Gastroesophageal sphincter (tissue), 4 donors: ENCODE measurements around the gene MAP3K20. TPM values are rescaled to one million over a fixed set of nuclear protein-coding genes. Genes with fewer than 3 reads are reported as not detected.

Experiments used
- ATAC-seq: fragments of 150-250 bp; one replicate; pipeline ENCODE4 v1.9.1; 2016; ENCODE audit warnings: mild to moderate bottlenecking, moderate library complexity
- H3K27ac ChIP-seq, 4 donors: fragments of 200-600 bp; sonication (generic) in 3 of 4; 1 replicate in 3 of 4; 2 replicates in 1 of 4; pipeline ENCODE4 v1.5.1; 2016 to 2019
- H3K27me3 ChIP-seq: fragments of 200-600 bp; sonication (generic); one replicate; pipeline ENCODE4 v1.5.1; 2019
- H3K36me3 ChIP-seq, 2 donors: fragments of 200-600 bp; sonication (generic); one replicate each; pipeline ENCODE4 v1.5.1; 2019; ENCODE audit warnings: control low read depth in 1 of 2
- H3K4me1 ChIP-seq, 3 donors: fragments of 200-600 bp; sonication (generic); 1 replicate in 2 of 3; 2 replicates in 1 of 3; pipeline ENCODE4 v1.5.1; 2016 to 2019; ENCODE audit warnings: control low read depth in 2 of 3
- H3K4me3 ChIP-seq, 2 donors: fragments of 200-600 bp; sonication (generic); one replicate each; pipeline ENCODE4 v1.5.1; 2019; ENCODE audit warnings: mild to moderate bottlenecking in 1 of 2, moderate library complexity in 1 of 2
- H3K9me3 ChIP-seq, 3 donors: fragments of 200-600 bp; sonication (generic); one replicate each; pipeline ENCODE4 v1.5.1; 2017 to 2019; ENCODE audit warnings: control low read depth in 2 of 3
- CTCF ChIP-seq, 4 experiments: fragments of 200-600 bp in 2 of 4; fragments of 450-650 bp in 2 of 4; sonication (generic) in 1 of 4; IDR thresholded peaks; one replicate each; pipeline ENCODE4 v1.5.1; 2017 to 2019; ENCODE audit warnings: antibody characterized with exemption in 4 of 4, mild to moderate bottlenecking in 2 of 4, moderate library complexity in 2 of 4
- EP300 ChIP-seq: sonication (generic); formaldehyde crosslinking; IDR thresholded peaks from one replicate; pipeline ENCODE4 v1.6.1; 2017; ENCODE audit warnings: antibody characterized with exemption, mild to moderate bottlenecking
- POLR2A ChIP-seq, 2 donors: fragments of 450-650 bp; IDR thresholded peaks; one replicate each; pipeline ENCODE4 v1.6.1; 2017; ENCODE audit warnings: antibody characterized with exemption in 2 of 2, mild to moderate bottlenecking in 2 of 2, moderate library complexity in 1 of 2
- POLR2AphosphoS5 ChIP-seq: sonication (generic); formaldehyde crosslinking; IDR thresholded peaks from one replicate; pipeline ENCODE4 v1.6.1; 2017; ENCODE audit warnings: antibody characterized with exemption
- WGBS, 2 donors: methylation state at CpG; one replicate each; pipeline ENCODE4 v1.1.5; 2018; ENCODE audit warnings: low coverage in 1 of 2; 5-methylcytosine and 5-hydroxymethylcytosine counted together
- total RNA-seq, 4 donors: library from RNA; depleted of rRNA; stranded (reverse); fragments of >200 nt; gene quantifications; one replicate each; pipeline ENCODE4 v1.1.0, GENCODE V29; 2016

Gene MAP3K20
- total RNA-seq, 4 donors from 2014 or later: 318 to 496 (median 327) TPM

- no peak overlapping the region for H3K4me3 ChIP-seq
- no peak for ATAC-seq
- H3K36me3 ChIP-seq: no peaks in the 10 kb centered on the region
- 87 to 89% methylated on average over 7 to 9 of the region's 10 CpGs for WGBS, 2 donors
- H3K27me3 ChIP-seq: no peaks in the 10 kb centered on the region
- no peaks in the 10 kb centered on the region for H3K9me3 ChIP-seq
- peaks cover 0 to 35% (median 6%) of the 10 kb centered on the region in 3 donors for H3K4me1 ChIP-seq
- TF ChIP-seq POLR2A (IDR thresholded peaks at IDR 0.05) (no peak), EP300 (no peak), POLR2AphosphoS5 (no peak), CTCF (IDR thresholded peaks at IDR 0.05) (no peak)
- H3K27ac ChIP-seq: peak overlapping the region in 1 of 4 donors; percentile 24
Measured at GRCh38 chr2:173044686-173045085, 31.0 kb upstream of the MAP3K20 start.

- peaks cover 0 to 40% (median 8%) of the 10 kb centered on the region in 3 donors for H3K4me1 ChIP-seq
- no peaks in the 10 kb centered on the region for H3K36me3 ChIP-seq
- no peak overlapping the region for H3K4me3 ChIP-seq
- WGBS, 2 donors: 39 to 40% methylated on average over 2 of the region's 2 CpGs
- H3K9me3 ChIP-seq: no peaks in the 10 kb centered on the region
- H3K27ac ChIP-seq: peak overlapping the region in 1 of 4 donors; percentile 24
- H3K27me3 ChIP-seq: no peaks in the 10 kb centered on the region
- ATAC-seq: no peak
- no peak for TF ChIP-seq POLR2A (IDR thresholded peaks at IDR 0.05)
- no peak for TF ChIP-seq POLR2AphosphoS5
- TF ChIP-seq EP300: no peak
- TF ChIP-seq CTCF (IDR thresholded peaks at IDR 0.05): no peak
Measured at GRCh38 chr2:173045181-173045580, 30.5 kb upstream of the MAP3K20 start.

- Histone ChIP-seq H3K4me3 (no peak overlapping the region), H3K9me3 (no peaks in the 10 kb centered on the region), H3K27me3 (no peaks in the 10 kb centered on the region), H3K4me1 (peaks cover 0 to 41% (median 8%) of the 10 kb centered on the region in 3 donors), H3K27ac (peak overlapping the region; percentile 15 to 63 (median 28)), H3K36me3 (no peaks in the 10 kb centered on the region)
- ATAC-seq: peak; percentile 19
- TF ChIP-seq EP300 (no peak), POLR2AphosphoS5 (no peak), POLR2A (IDR thresholded peaks at IDR 0.05) (no peak), CTCF (IDR thresholded peaks at IDR 0.05) (no peak)
- WGBS, 2 donors: 67 to 93% methylated on average over 2 to 3 of the region's 3 CpGs
Measured at GRCh38 chr2:173048522-173048896, 27.1 kb upstream of the MAP3K20 start.

- ATAC-seq: peak; percentile 94
- Histone ChIP-seq H3K27ac (peak overlapping the region; percentile 25 to 63 (median 33)), H3K9me3 (no peaks in the 10 kb centered on the region), H3K36me3 (no peaks in the 10 kb centered on the region), H3K4me3 (no peak overlapping the region), H3K27me3 (no peaks in the 10 kb centered on the region), H3K4me1 (peaks cover 0 to 38% (median 8%) of the 10 kb centered on the region in 3 donors)
- TF ChIP-seq EP300 (no peak), CTCF (IDR thresholded peaks at IDR 0.05) (no peak), POLR2A (IDR thresholded peaks at IDR 0.05) (no peak), POLR2AphosphoS5 (peak; percentile 88)
- WGBS, 2 donors: 13 to 15% methylated on average over 4 of the region's 4 CpGs
Measured at GRCh38 chr2:173048897-173049661, 26.6 kb upstream of the MAP3K20 start.

- no peak for ATAC-seq
- H3K4me1 ChIP-seq: peaks cover 0 to 30% (median 8%) of the 10 kb centered on the region in 3 donors
- H3K4me3 ChIP-seq: no peak overlapping the region
- H3K27ac ChIP-seq: peak overlapping the region in 3 of 4 donors; percentile 25 to 63 (median 37)
- no peaks in the 10 kb centered on the region for H3K27me3 ChIP-seq
- H3K36me3 ChIP-seq: no peaks in the 10 kb centered on the region
- WGBS, 2 donors: 78 to 79% methylated on average over 2 to 3 of the region's 3 CpGs
- TF ChIP-seq EP300 (no peak), POLR2AphosphoS5 (no peak), POLR2A (IDR thresholded peaks at IDR 0.05) (no peak), CTCF (IDR thresholded peaks at IDR 0.05) (no peak)
- H3K9me3 ChIP-seq: no peaks in the 10 kb centered on the region
Measured at GRCh38 chr2:173049831-173050230, 25.8 kb upstream of the MAP3K20 start.
